ENCODE data around the gene TUFT1.

The TUFT1 gene

GRCh38 chr1:151542710-151543129, 2.6 kb downstream of the TUFT1 start:
- H3K27me3 ChIP-seq (ENCODE audit: insufficient read depth, poor library complexity, severe bottlenecking), result no peaks in the 10 kb centered on the region
- no peak for DNase-seq (ENCODE audit: low read depth in 1 of 2, low spot score in 1 of 2)
- H3K4me3 ChIP-seq (replicated peaks; ENCODE audit: insufficient read depth, low read length), result no peak overlapping the region
- TF ChIP-seq CTCF (IDR thresholded peaks at IDR 0.05; ENCODE audit: insufficient read depth, low read length), result no peak
- no peak for TF ChIP-seq SPI1 (IDR thresholded peaks at IDR 0.05; ENCODE audit: borderline replicate concordance, low read depth)
- no peak for TF ChIP-seq POLR2AphosphoS5 (IDR thresholded peaks at IDR 0.05; ENCODE audit: low read depth)
- TF ChIP-seq REST (IDR thresholded peaks at IDR 0.05; ENCODE audit: insufficient replicate concordance, low read depth), result no peak
- no peak for TF ChIP-seq GABPA (IDR thresholded peaks at IDR 0.05; ENCODE audit: low read depth)
- H3K27ac ChIP-seq (replicated peaks), result no peak overlapping the region

GRCh38 chr1:151545542-151545941, 5.4 kb downstream of the TUFT1 start:
- DNase-seq (ENCODE audit: low read depth in 1 of 2, low spot score in 1 of 2), result no peak
- H3K4me3 ChIP-seq (replicated peaks; ENCODE audit: insufficient read depth, low read length), result no peak overlapping the region
- TF ChIP-seq REST (IDR thresholded peaks at IDR 0.05; ENCODE audit: insufficient replicate concordance, low read depth) (no peak), POLR2AphosphoS5 (IDR thresholded peaks at IDR 0.05; ENCODE audit: low read depth) (no peak), GABPA (IDR thresholded peaks at IDR 0.05; ENCODE audit: low read depth) (no peak), CTCF (IDR thresholded peaks at IDR 0.05; ENCODE audit: insufficient read depth, low read length) (no peak), SPI1 (IDR thresholded peaks at IDR 0.05; ENCODE audit: borderline replicate concordance, low read depth) (no peak)
- no peak overlapping the region for H3K27ac ChIP-seq (replicated peaks)
- H3K27me3 ChIP-seq (ENCODE audit: insufficient read depth, poor library complexity, severe bottlenecking), result no peaks in the 10 kb centered on the region

- Histone ChIP-seq H3K27ac (replicated peaks) (no peak overlapping the region), H3K27me3 (ENCODE audit: insufficient read depth, poor library complexity, severe bottlenecking) (no peaks in the 10 kb centered on the region), H3K4me3 (replicated peaks; ENCODE audit: insufficient read depth, low read length) (no peak overlapping the region)
- no peak for DNase-seq (ENCODE audit: low read depth in 1 of 2, low spot score in 1 of 2)
- no peak for TF ChIP-seq CTCF (IDR thresholded peaks at IDR 0.05; ENCODE audit: insufficient read depth, low read length)
- TF ChIP-seq GABPA (IDR thresholded peaks at IDR 0.05; ENCODE audit: low read depth), result no peak
- TF ChIP-seq POLR2AphosphoS5 (IDR thresholded peaks at IDR 0.05; ENCODE audit: low read depth), result no peak
- TF ChIP-seq REST (IDR thresholded peaks at IDR 0.05; ENCODE audit: insufficient replicate concordance, low read depth), result no peak
- TF ChIP-seq SPI1 (IDR thresholded peaks at IDR 0.05; ENCODE audit: borderline replicate concordance, low read depth), result no peak
These were observed 6.2 kb downstream of the TUFT1 start for GRCh38 chr1:151546011-151546925.

Measured in HL-60 (cell line).